Measurements from ENCODE around the gene CXCL14.

The CXCL14 gene

GRCh38 chr5:135623186-135623715 is 44.5 kb upstream of the CXCL14 start:
- no peaks in the 10 kb centered on the region for H3K27me3 ChIP-seq (replicated peaks; ENCODE audit: control insufficient read depth, insufficient read depth, low read length)
- TF ChIP-seq CTCF (IDR thresholded peaks at IDR 0.05; ENCODE audit: insufficient read depth, low read length, poor library complexity, severe bottlenecking), result no peak
- no peak overlapping the region for H3K4me3 ChIP-seq (replicated peaks; ENCODE audit: low read depth, low read length)
- no peak for DNase-seq (ENCODE audit: extremely low read depth, insufficient read length)
- H3K36me3 ChIP-seq (ENCODE audit: control insufficient read depth, insufficient read depth, low read length), result no peaks in the 10 kb centered on the region

- no peak for TF ChIP-seq CTCF (IDR thresholded peaks at IDR 0.05; ENCODE audit: insufficient read depth, low read length, poor library complexity, severe bottlenecking)
- Histone ChIP-seq H3K36me3 (ENCODE audit: control insufficient read depth, insufficient read depth, low read length) (no peaks in the 10 kb centered on the region), H3K27me3 (replicated peaks; ENCODE audit: control insufficient read depth, insufficient read depth, low read length) (no peaks in the 10 kb centered on the region), H3K4me3 (replicated peaks; ENCODE audit: low read depth, low read length) (no peak overlapping the region)
- DNase-seq (ENCODE audit: extremely low read depth, insufficient read length), result no peak
These were observed 36.9 kb upstream of the CXCL14 start for GRCh38 chr5:135615581-135616260.

- no peak for TF ChIP-seq CTCF (IDR thresholded peaks at IDR 0.05; ENCODE audit: insufficient read depth, low read length, poor library complexity, severe bottlenecking)
These were observed 36.4 kb upstream of the CXCL14 start for GRCh38 chr5:135615171-135615570.

GRCh38 chr5:135609981-135610380 is 31.2 kb upstream of the CXCL14 start:
- Histone ChIP-seq H3K36me3 (ENCODE audit: control insufficient read depth, insufficient read depth, low read length) (no peaks in the 10 kb centered on the region), H3K4me3 (replicated peaks; ENCODE audit: low read depth, low read length) (no peak overlapping the region), H3K27me3 (replicated peaks; ENCODE audit: control insufficient read depth, insufficient read depth, low read length) (no peaks in the 10 kb centered on the region; the same call in 1 of the 2 replicates)
- TF ChIP-seq CTCF (IDR thresholded peaks at IDR 0.05; ENCODE audit: insufficient read depth, low read length, poor library complexity, severe bottlenecking), result no peak
- DNase-seq (ENCODE audit: extremely low read depth, insufficient read length), result no peak

More at GRCh38 chr5:135615171-135615570, 36.4 kb upstream of the CXCL14 start:
- H3K36me3 ChIP-seq (ENCODE audit: control insufficient read depth, insufficient read depth, low read length), result no peaks in the 10 kb centered on the region
- H3K27me3 ChIP-seq (replicated peaks; ENCODE audit: control insufficient read depth, insufficient read depth, low read length), result no peaks in the 10 kb centered on the region
- no peak for DNase-seq (ENCODE audit: extremely low read depth, insufficient read length)
- H3K4me3 ChIP-seq (replicated peaks; ENCODE audit: low read depth, low read length), result no peak overlapping the region

- Histone ChIP-seq H3K4me3 (replicated peaks; ENCODE audit: low read depth, low read length) (no peak overlapping the region), H3K36me3 (ENCODE audit: control insufficient read depth, insufficient read depth, low read length) (no peaks in the 10 kb centered on the region), H3K27me3 (replicated peaks; ENCODE audit: control insufficient read depth, insufficient read depth, low read length) (no peaks in the 10 kb centered on the region; the same call in 1 of the 2 replicates)
- DNase-seq (ENCODE audit: extremely low read depth, insufficient read length), result no peak
- no peak for TF ChIP-seq CTCF (IDR thresholded peaks at IDR 0.05; ENCODE audit: insufficient read depth, low read length, poor library complexity, severe bottlenecking)
These were observed 30.1 kb upstream of the CXCL14 start for GRCh38 chr5:135608761-135609443.
